Psoas muscle (tissue), 8 donors: ENCODE results near the gene KLF17. TPM values are rescaled to one million over a fixed set of nuclear protein-coding genes. Genes with fewer than 3 reads are reported as not detected.

ENCODE experiments used
- ATAC-seq, 4 donors: fragments of 200-7000 bp; cut with Tn5 transposase; one replicate each; pipeline ENCODE4 v1.9.1; 2020; ENCODE audit warnings: moderate library complexity in 3 of 4, mild to moderate bottlenecking in 2 of 4
- DNase-seq, 2 donors: peaks; one replicate each; pipeline ENCODE4 v3.0.0-alpha.2; 2020
- H3K27ac ChIP-seq: fragments of 200-600 bp; one replicate; pipeline ENCODE4 v1.8.0; 2022
- H3K27me3 ChIP-seq, 3 donors: fragments of 200-600 bp in 1 of 3; one replicate each; pipeline versions ENCODE4 v1.6.1 to v1.8.0; 2013 to 2022; ENCODE audit warnings: low read length in 2 of 3, mild to moderate bottlenecking in 2 of 3, moderate library complexity in 1 of 3; ENCODE audit not compliant: insufficient read depth in 3 of 3
- H3K36me3 ChIP-seq, 2 donors: fragments of 200-600 bp in 1 of 2; one replicate each; pipeline versions ENCODE4 v1.6.1 to v1.8.0; 2013 to 2022; ENCODE audit warnings: low read depth in 1 of 2, mild to moderate bottlenecking in 1 of 2, moderate library complexity in 1 of 2; ENCODE audit not compliant: insufficient read depth in 1 of 2
- H3K4me1 ChIP-seq: fragments of 200-600 bp; one replicate; pipeline ENCODE4 v1.8.0; 2022
- H3K4me3 ChIP-seq: fragments of 200-600 bp; one replicate; pipeline ENCODE4 v1.8.0; 2022; ENCODE audit warnings: mild to moderate bottlenecking
- H3K9me3 ChIP-seq: fragments of 200-600 bp; one replicate; pipeline ENCODE4 v1.8.0; 2022
- WGBS, 3 donors: extraction: QIAGEN DNeasy Blood & Tissue Kit; methylation state at CpG; one replicate each; pipeline versions ENCODE4 v1.1.6 to v1.1.7; 2013; 5-methylcytosine and 5-hydroxymethylcytosine counted together
- intact Hi-C, 2 donors: fragments of 100-400 bp; cut with DNase I; formaldehyde crosslinking; loops; one replicate each; pipeline versions ENCODE4 v1.11.0 to v1.14.2; 2022
- long read RNA-seq, 2 donors: library from polyadenylated mRNA; unstranded; transcript quantifications; one replicate each; pipeline ENCODE4 v2.0.0, GENCODE V29; 2021
- polyA plus RNA-seq, 3 donors: library from polyadenylated mRNA; stranded (reverse); fragments of 200-250 nt; gene quantifications; one replicate each; pipeline ENCODE4 v1.2.3, GENCODE V29; 2013
- total RNA-seq, 4 donors: library from RNA; stranded (reverse); fragmentation: NEBNext Ultra II Directional in 2 of 4; extraction: Animal tissue kit (Norgen Biotek cat#: 25700) in 2 of 4; gene quantifications; one replicate each; pipeline versions ENCODE4 v1.2.1 to v1.2.4, GENCODE V29; 2021 to 2023
- TF ChIP-seq, protein P1 (sequence below): fragments of 200-600 bp; IDR thresholded peaks from one replicate; pipeline ENCODE4 v1.8.0; 2022; ENCODE audit warnings: antibody characterized with exemption
- donor health status: healthy with polysubstance abuse.
- donor health status: DM: no; HTN: no; CAD: no; lungs with moderate emphysema.
- donor health status: Bipolar disorder and iron deficiency.
- donor health status: healthy.
- donor health status: DM: yes; HTN: yes; CAD: no.
- donor health status: DM: no; HTN: no; CAD: no.
- donor health status: DM: no; HTN: no; CAD: no.
- donor health status: DM: yes; HTN: yes; CAD: no.

KLF17 gene, protein sequence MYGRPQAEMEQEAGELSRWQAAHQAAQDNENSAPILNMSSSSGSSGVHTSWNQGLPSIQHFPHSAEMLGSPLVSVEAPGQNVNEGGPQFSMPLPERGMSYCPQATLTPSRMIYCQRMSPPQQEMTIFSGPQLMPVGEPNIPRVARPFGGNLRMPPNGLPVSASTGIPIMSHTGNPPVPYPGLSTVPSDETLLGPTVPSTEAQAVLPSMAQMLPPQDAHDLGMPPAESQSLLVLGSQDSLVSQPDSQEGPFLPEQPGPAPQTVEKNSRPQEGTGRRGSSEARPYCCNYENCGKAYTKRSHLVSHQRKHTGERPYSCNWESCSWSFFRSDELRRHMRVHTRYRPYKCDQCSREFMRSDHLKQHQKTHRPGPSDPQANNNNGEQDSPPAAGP
- not detected for total RNA-seq
- not detected for polyA plus RNA-seq
- long read RNA-seq, donor 1 = 0 reads
- long read RNA-seq, donor 2 = 0 reads

DNA sequence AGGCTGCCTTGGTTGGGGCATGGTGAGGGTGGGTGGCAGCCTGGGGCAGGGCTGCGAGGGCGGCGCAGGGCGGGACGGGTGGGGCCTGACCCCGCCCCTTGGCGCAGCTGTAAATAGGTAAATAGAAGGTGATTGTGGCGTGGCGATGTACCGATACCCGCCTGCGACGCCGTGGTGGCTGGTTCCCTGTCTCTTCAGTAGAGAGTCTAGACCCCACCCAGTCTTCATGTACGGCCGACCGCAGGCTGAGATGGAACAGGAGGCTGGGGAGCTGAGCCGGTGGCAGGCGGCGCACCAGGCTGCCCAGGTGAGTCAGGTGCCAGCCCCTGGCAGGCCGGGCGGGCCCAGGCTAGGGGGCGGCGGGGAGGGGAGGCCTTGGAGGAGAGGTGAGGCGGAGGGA, at the start of gene KLF17:
Gene KLF17 (plus strand): TSS at position 140 of the 400 bp plus-strand sequence. CDS start 87 bp downstream, at position 227.
- H3K36me3 ChIP-seq = no peaks in the 10 kb centered on the region
- WGBS, 3 donors = 95 to 97% (median 96%) methylated on average over 19 to 25 of the region's 25 CpGs
- no peaks in the 10 kb centered on the region for H3K9me3 ChIP-seq
- no peak for DNase-seq
- intact Hi-C loops = no loop called here
- H3K4me1 ChIP-seq = no peaks in the 10 kb centered on the region
- TF ChIP-seq, protein P1, sequence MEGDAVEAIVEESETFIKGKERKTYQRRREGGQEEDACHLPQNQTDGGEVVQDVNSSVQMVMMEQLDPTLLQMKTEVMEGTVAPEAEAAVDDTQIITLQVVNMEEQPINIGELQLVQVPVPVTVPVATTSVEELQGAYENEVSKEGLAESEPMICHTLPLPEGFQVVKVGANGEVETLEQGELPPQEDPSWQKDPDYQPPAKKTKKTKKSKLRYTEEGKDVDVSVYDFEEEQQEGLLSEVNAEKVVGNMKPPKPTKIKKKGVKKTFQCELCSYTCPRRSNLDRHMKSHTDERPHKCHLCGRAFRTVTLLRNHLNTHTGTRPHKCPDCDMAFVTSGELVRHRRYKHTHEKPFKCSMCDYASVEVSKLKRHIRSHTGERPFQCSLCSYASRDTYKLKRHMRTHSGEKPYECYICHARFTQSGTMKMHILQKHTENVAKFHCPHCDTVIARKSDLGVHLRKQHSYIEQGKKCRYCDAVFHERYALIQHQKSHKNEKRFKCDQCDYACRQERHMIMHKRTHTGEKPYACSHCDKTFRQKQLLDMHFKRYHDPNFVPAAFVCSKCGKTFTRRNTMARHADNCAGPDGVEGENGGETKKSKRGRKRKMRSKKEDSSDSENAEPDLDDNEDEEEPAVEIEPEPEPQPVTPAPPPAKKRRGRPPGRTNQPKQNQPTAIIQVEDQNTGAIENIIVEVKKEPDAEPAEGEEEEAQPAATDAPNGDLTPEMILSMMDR = no peak
- ATAC-seq = no peak
- no peak within 1 kb of the TSS for H3K4me3 ChIP-seq
- no peak within 1 kb of the TSS for H3K27ac ChIP-seq
- H3K27me3 ChIP-seq = peaks cover 0 to 8% (median 0%) of the 10 kb centered on the region in 3 donors

- DNase-seq (no peak), ATAC-seq (no peak)
- Histone ChIP-seq H3K4me3 (no peak overlapping the region), H3K27ac (no peak overlapping the region), H3K4me1 (no peaks in the 10 kb centered on the region), H3K9me3 (no peaks in the 10 kb centered on the region), H3K27me3 (peaks cover 0 to 29% (median 10%) of the 10 kb centered on the region in 3 donors), H3K36me3 (no peaks in the 10 kb centered on the region)
- intact Hi-C loops = no loop called here
- WGBS, 3 donors = 58 to 70% (median 68%) methylated on average over 3 of the region's 3 CpGs
- TF ChIP-seq, protein P1 = no peak
Observed at GRCh38 chr1:44071461-44071860, 47.2 kb upstream of the KLF17 start.

DNA sequence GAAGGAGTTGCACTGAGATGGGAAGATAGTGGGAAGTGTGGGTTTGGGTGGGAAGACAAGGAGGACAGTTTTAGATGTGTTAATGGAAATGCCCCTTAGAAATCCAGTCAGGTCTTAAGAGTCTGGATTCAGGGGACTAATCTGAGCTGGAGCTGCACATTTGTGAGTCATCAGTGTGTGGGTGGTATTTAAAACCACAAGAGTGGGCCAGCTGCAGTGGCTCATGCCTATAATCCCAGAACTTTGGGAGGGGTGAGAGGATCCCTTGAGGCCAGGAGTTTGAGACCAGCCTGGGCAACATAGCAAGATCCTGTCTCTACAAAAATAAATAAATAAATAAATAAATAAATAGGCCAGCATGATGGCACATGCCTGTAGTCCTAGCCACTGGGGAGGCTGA, 46.4 kb upstream of the KLF17 start:
- Histone ChIP-seq H3K4me1 (no peaks in the 10 kb centered on the region), H3K27ac (no peak overlapping the region), H3K36me3 (no peaks in the 10 kb centered on the region), H3K9me3 (no peaks in the 10 kb centered on the region), H3K4me3 (no peak overlapping the region), H3K27me3 (peaks cover 0 to 21% (median 10%) of the 10 kb centered on the region in 3 donors)
- TF ChIP-seq, protein P1 = no peak
- DNase-seq = no peak
- no peak for ATAC-seq
- intact Hi-C loops = no loop called here

DNA sequence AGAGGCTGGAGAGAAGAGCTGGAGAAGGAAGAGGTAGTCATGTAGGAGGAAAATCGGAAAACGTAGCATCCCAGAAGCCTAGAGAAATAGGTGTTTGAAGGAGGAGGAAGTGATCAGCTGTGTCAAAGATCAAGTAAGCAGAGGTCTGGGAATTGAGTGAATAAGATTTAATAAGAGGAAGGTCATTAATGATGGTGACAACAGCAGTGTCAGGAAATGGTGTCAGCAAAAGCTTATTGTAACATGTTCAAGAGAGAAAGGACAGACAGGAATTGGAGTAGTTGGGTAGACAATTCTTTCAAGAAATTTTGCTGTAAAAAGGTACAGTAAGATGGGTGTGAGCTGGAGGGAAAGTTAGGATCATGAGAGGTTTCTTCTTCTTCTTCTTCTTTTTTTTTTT, 45.8 kb upstream of the KLF17 start:
- H3K9me3 ChIP-seq = no peaks in the 10 kb centered on the region
- WGBS, 3 donors = 75 to 87% (median 76%) methylated on average over 2 of the region's 2 CpGs
- H3K36me3 ChIP-seq = no peaks in the 10 kb centered on the region
- H3K4me3 ChIP-seq = no peak overlapping the region
- TF ChIP-seq, protein P1 = no peak
- no peaks in the 10 kb centered on the region for H3K4me1 ChIP-seq
- DNase-seq (no peak), ATAC-seq (no peak)
- no peak overlapping the region for H3K27ac ChIP-seq
- peaks cover 0 to 18% (median 10%) of the 10 kb centered on the region in 3 donors for H3K27me3 ChIP-seq
- intact Hi-C loops = no loop called here
